Measurements from ENCODE around the gene RASA3. TPM values are rescaled to one million over a fixed set of nuclear protein-coding genes. Genes with fewer than 3 reads are reported as not detected.

Gene RASA3
- total RNA-seq, 1 experiment from 2014 or later = 22.3 TPM

DNA sequence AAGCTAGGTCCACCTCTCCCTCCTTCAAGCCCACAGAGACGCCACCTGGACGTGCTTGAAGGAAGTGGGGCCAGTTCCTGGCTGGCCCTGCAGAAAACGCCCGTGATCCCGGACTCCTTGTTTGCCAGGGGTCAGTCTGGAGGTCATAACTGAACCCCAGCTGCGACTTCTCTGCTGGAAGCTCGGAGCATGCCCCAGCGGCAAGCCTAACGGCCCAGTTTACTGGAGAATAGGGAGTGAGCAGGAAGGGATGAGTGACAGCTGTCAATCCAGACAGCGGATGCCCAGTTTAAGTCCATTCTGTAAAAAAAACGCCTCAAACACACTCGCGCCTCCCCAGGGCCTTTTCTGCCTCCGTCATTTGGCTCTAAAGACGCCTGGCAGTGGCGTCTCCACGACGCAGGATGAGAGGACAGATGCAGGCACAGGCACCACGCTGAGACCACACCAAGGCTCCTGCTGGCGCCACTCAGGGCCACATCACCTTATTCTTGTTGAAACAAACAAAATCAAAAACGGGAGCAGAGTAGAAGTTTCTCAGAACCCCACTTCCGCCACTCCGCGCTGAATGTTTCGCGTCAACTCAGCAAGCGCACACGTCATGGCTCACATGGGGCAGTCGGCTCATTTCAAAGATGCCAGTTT lies 57.6 kb downstream of the RASA3 start:
- H3K27me3 Mint-ChIP-seq (ENCODE audit: low read depth) = no peaks in the 10 kb centered on the region
- POLR2A ChIA-PET = no interaction called here
- CTCF ChIA-PET = interaction anchor here (1.0 kb wide), 1 partner anchor 10 kb away, joined by 3 read pairs; no protein-coding TSS in a partner anchor
- DNase-seq (ENCODE audit: low spot score) (no peak), ATAC-seq (no peak)
- TF ChIP-seq ZNF121 (CRISPR knock-in tag; IDR thresholded peaks at IDR 0.05) (no peak), RELA (CRISPR knock-in tag; IDR thresholded peaks at IDR 0.05; ENCODE audit: borderline replicate concordance) (no peak), GRHL2 (CRISPR knock-in tag; IDR thresholded peaks at IDR 0.05; ENCODE audit: insufficient replicate concordance, severe bottlenecking) (no peak)
- TF ChIP-seq, protein P1, sequence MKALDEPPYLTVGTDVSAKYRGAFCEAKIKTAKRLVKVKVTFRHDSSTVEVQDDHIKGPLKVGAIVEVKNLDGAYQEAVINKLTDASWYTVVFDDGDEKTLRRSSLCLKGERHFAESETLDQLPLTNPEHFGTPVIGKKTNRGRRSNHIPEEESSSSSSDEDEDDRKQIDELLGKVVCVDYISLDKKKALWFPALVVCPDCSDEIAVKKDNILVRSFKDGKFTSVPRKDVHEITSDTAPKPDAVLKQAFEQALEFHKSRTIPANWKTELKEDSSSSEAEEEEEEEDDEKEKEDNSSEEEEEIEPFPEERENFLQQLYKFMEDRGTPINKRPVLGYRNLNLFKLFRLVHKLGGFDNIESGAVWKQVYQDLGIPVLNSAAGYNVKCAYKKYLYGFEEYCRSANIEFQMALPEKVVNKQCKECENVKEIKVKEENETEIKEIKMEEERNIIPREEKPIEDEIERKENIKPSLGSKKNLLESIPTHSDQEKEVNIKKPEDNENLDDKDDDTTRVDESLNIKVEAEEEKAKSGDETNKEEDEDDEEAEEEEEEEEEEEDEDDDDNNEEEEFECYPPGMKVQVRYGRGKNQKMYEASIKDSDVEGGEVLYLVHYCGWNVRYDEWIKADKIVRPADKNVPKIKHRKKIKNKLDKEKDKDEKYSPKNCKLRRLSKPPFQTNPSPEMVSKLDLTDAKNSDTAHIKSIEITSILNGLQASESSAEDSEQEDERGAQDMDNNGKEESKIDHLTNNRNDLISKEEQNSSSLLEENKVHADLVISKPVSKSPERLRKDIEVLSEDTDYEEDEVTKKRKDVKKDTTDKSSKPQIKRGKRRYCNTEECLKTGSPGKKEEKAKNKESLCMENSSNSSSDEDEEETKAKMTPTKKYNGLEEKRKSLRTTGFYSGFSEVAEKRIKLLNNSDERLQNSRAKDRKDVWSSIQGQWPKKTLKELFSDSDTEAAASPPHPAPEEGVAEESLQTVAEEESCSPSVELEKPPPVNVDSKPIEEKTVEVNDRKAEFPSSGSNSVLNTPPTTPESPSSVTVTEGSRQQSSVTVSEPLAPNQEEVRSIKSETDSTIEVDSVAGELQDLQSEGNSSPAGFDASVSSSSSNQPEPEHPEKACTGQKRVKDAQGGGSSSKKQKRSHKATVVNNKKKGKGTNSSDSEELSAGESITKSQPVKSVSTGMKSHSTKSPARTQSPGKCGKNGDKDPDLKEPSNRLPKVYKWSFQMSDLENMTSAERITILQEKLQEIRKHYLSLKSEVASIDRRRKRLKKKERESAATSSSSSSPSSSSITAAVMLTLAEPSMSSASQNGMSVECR (CRISPR knock-in tag; IDR thresholded peaks at IDR 0.05; ENCODE audit: borderline replicate concordance) = no peak
- TF ChIP-seq, protein P2, sequence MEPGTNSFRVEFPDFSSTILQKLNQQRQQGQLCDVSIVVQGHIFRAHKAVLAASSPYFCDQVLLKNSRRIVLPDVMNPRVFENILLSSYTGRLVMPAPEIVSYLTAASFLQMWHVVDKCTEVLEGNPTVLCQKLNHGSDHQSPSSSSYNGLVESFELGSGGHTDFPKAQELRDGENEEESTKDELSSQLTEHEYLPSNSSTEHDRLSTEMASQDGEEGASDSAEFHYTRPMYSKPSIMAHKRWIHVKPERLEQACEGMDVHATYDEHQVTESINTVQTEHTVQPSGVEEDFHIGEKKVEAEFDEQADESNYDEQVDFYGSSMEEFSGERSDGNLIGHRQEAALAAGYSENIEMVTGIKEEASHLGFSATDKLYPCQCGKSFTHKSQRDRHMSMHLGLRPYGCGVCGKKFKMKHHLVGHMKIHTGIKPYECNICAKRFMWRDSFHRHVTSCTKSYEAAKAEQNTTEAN (CRISPR knock-in tag; IDR thresholded peaks at IDR 0.05) = no peak
- peaks cover 7% of the 10 kb centered on the region for H3K9me3 Mint-ChIP-seq
- H3K4me1 Mint-ChIP-seq = 0 out of 2 replicates have a peak, but pooled peaks cover 5% of the 10 kb centered on the region
- H3K36me3 Mint-ChIP-seq = peaks cover 23% of the 10 kb centered on the region
- H3K27ac Mint-ChIP-seq = peak overlapping the region; percentile 65; the same call in 1 of the 2 replicates
- H3K4me3 Mint-ChIP-seq = no peak overlapping the region

DNA sequence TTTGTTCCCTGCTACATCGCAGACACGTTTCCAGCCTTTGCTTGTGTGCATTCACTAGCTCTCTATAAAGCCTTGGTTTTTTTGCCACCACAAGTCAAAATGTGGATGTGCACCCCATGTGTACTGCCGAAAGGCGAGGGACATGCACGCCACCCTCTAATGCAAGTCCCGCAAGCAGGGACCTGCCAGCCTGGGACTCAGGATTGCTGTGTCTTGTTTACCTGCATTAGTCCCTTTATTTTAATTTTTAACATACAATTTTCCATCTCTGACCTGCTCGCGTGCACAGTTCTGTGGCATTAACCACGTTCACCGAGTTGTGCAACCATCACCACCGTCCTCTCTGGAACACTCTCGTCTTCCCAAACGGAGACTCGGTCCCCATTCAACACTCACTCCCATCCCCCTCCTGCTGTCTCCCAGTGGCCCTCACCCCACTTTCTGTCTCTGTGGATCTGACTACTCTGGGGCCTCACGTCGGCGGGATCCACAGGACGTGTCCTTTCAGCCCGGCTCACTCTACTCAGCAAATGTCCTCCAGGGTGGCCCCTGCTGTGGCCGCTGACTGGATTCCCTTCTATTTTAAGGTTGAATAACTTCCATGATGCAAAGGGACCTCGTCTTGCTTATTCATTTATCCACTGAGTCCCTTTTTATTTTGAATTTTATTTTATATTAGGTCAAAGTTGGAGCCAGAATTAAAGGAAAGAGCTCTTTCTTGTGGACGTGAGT lies 58.4 kb downstream of the RASA3 start:
- H3K36me3 Mint-ChIP-seq = peaks cover 23% of the 10 kb centered on the region
- H3K27ac Mint-ChIP-seq = peak overlapping the region; percentile 73
- ATAC-seq (no peak), DNase-seq (ENCODE audit: low spot score) (no peak)
- CTCF ChIA-PET = interaction anchor here (1.0 kb wide), 1 partner anchor 9 kb away, joined by 3 read pairs; no protein-coding TSS in a partner anchor
- H3K4me1 Mint-ChIP-seq = peaks cover 7% of the 10 kb centered on the region
- no peak overlapping the region for H3K4me3 Mint-ChIP-seq
- peaks cover 7% of the 10 kb centered on the region for H3K9me3 Mint-ChIP-seq
- H3K27me3 Mint-ChIP-seq (ENCODE audit: low read depth) = no peaks in the 10 kb centered on the region
- POLR2A ChIA-PET = no interaction called here
- TF ChIP-seq TEAD4 (CRISPR knock-in tag; IDR thresholded peaks at IDR 0.05) (no peak), JUN (CRISPR knock-in tag; IDR thresholded peaks at IDR 0.05) (no peak), JAZF1 (CRISPR knock-in tag; IDR thresholded peaks at IDR 0.05) (no peak), SMAD3 (CRISPR knock-in tag; IDR thresholded peaks at IDR 0.05; ENCODE audit: borderline replicate concordance) (no peak), ETV6 (CRISPR knock-in tag; IDR thresholded peaks at IDR 0.05) (no peak), SMAD4 (CRISPR knock-in tag; IDR thresholded peaks at IDR 0.05) (no peak)
- TF ChIP-seq, protein P3, sequence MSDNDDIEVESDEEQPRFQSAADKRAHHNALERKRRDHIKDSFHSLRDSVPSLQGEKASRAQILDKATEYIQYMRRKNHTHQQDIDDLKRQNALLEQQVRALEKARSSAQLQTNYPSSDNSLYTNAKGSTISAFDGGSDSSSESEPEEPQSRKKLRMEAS (CRISPR knock-in tag; IDR thresholded peaks at IDR 0.05) = no peak
- TF ChIP-seq, protein P4, sequence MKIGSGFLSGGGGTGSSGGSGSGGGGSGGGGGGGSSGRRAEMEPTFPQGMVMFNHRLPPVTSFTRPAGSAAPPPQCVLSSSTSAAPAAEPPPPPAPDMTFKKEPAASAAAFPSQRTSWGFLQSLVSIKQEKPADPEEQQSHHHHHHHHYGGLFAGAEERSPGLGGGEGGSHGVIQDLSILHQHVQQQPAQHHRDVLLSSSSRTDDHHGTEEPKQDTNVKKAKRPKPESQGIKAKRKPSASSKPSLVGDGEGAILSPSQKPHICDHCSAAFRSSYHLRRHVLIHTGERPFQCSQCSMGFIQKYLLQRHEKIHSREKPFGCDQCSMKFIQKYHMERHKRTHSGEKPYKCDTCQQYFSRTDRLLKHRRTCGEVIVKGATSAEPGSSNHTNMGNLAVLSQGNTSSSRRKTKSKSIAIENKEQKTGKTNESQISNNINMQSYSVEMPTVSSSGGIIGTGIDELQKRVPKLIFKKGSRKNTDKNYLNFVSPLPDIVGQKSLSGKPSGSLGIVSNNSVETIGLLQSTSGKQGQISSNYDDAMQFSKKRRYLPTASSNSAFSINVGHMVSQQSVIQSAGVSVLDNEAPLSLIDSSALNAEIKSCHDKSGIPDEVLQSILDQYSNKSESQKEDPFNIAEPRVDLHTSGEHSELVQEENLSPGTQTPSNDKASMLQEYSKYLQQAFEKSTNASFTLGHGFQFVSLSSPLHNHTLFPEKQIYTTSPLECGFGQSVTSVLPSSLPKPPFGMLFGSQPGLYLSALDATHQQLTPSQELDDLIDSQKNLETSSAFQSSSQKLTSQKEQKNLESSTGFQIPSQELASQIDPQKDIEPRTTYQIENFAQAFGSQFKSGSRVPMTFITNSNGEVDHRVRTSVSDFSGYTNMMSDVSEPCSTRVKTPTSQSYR (CRISPR knock-in tag; IDR thresholded peaks at IDR 0.05) = no peak
- TF ChIP-seq, protein P5, sequence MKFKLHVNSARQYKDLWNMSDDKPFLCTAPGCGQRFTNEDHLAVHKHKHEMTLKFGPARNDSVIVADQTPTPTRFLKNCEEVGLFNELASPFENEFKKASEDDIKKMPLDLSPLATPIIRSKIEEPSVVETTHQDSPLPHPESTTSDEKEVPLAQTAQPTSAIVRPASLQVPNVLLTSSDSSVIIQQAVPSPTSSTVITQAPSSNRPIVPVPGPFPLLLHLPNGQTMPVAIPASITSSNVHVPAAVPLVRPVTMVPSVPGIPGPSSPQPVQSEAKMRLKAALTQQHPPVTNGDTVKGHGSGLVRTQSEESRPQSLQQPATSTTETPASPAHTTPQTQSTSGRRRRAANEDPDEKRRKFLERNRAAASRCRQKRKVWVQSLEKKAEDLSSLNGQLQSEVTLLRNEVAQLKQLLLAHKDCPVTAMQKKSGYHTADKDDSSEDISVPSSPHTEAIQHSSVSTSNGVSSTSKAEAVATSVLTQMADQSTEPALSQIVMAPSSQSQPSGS (CRISPR knock-in tag; IDR thresholded peaks at IDR 0.05; ENCODE audit: borderline replicate concordance, low read depth) = no peak
- TF ChIP-seq, protein P6, sequence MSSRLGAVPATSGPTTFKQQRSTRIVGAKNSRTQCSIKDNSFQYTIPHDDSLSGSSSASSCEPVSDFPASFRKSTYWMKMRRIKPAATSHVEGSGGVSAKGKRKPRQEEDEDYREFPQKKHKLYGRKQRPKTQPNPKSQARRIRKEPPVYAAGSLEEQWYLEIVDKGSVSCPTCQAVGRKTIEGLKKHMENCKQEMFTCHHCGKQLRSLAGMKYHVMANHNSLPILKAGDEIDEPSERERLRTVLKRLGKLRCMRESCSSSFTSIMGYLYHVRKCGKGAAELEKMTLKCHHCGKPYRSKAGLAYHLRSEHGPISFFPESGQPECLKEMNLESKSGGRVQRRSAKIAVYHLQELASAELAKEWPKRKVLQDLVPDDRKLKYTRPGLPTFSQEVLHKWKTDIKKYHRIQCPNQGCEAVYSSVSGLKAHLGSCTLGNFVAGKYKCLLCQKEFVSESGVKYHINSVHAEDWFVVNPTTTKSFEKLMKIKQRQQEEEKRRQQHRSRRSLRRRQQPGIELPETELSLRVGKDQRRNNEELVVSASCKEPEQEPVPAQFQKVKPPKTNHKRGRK (CRISPR knock-in tag; IDR thresholded peaks at IDR 0.05; ENCODE audit: borderline replicate concordance) = no peak
- TF ChIP-seq, protein P7, sequence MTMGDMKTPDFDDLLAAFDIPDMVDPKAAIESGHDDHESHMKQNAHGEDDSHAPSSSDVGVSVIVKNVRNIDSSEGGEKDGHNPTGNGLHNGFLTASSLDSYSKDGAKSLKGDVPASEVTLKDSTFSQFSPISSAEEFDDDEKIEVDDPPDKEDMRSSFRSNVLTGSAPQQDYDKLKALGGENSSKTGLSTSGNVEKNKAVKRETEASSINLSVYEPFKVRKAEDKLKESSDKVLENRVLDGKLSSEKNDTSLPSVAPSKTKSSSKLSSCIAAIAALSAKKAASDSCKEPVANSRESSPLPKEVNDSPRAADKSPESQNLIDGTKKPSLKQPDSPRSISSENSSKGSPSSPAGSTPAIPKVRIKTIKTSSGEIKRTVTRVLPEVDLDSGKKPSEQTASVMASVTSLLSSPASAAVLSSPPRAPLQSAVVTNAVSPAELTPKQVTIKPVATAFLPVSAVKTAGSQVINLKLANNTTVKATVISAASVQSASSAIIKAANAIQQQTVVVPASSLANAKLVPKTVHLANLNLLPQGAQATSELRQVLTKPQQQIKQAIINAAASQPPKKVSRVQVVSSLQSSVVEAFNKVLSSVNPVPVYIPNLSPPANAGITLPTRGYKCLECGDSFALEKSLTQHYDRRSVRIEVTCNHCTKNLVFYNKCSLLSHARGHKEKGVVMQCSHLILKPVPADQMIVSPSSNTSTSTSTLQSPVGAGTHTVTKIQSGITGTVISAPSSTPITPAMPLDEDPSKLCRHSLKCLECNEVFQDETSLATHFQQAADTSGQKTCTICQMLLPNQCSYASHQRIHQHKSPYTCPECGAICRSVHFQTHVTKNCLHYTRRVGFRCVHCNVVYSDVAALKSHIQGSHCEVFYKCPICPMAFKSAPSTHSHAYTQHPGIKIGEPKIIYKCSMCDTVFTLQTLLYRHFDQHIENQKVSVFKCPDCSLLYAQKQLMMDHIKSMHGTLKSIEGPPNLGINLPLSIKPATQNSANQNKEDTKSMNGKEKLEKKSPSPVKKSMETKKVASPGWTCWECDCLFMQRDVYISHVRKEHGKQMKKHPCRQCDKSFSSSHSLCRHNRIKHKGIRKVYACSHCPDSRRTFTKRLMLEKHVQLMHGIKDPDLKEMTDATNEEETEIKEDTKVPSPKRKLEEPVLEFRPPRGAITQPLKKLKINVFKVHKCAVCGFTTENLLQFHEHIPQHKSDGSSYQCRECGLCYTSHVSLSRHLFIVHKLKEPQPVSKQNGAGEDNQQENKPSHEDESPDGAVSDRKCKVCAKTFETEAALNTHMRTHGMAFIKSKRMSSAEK (CRISPR knock-in tag; IDR thresholded peaks at IDR 0.05; ENCODE audit: borderline replicate concordance) = no peak
